Naive thymus-derived CD8-positive, alpha-beta T cell (primary cell): ENCODE data around the gene PLK3. TPM values are rescaled to one million over a fixed set of nuclear protein-coding genes. Genes with fewer than 3 reads are reported as not detected.
"Not testable (repeated sequence)": the region's sequence is repeated elsewhere in the genome, so short reads cannot be mapped to it uniquely, and the experiment has no call there.

Experiments
- ATAC-seq, 2 donors: fragments of 150-1000 bp; cut with Tn5 transposase in 1 of 2; sonication (Bioruptor Pico), chemical (Tn5 transposase) in 1 of 2; 1 replicate in 1 of 2; 2 replicates in 1 of 2; pipeline ENCODE4 v1.10.0; 2021; ENCODE audit warnings: mild to moderate bottlenecking in 2 of 2, moderate library complexity in 2 of 2
- POLR2A ChIA-PET: fragments of 350-600 bp; sonication (Branson Sonifier 250); formaldehyde crosslinking; loops from one replicate; lab custom pipeline; 2021; ENCODE audit warnings: antibody characterized with exemption; lab: Charles Lee
- DNase-seq, 10 donors: peaks; one replicate each; pipeline versions ENCODE4 v3.0.0 to v3.0.0-alpha.2; 2020 to 2022
- H3K27ac Mint-ChIP-seq, 10 donors: one replicate each; pipeline ENCODE4 v1.8.0; 2020 to 2022; ENCODE audit warnings: mild to moderate bottlenecking in 10 of 10, mixed read lengths in 10 of 10, moderate library complexity in 4 of 10, inconsistent platforms in 1 of 10
- H3K27me3 Mint-ChIP-seq, 5 donors: one replicate each; pipeline ENCODE4 v1.8.0; 2021 to 2022; ENCODE audit warnings: mixed read lengths in 5 of 5
- H3K36me3 Mint-ChIP-seq, 3 donors: one replicate each; pipeline ENCODE4 v1.8.0; 2020 to 2022; ENCODE audit warnings: mixed read lengths in 3 of 3, mild to moderate bottlenecking in 2 of 3, inconsistent platforms in 1 of 3
- H3K4me1 Mint-ChIP-seq, 4 donors: one replicate each; pipeline ENCODE4 v1.8.0; 2021 to 2022; ENCODE audit warnings: mixed read lengths in 4 of 4
- H3K4me3 Mint-ChIP-seq, 10 donors: one replicate each; pipeline ENCODE4 v1.8.0; 2020 to 2022; ENCODE audit warnings: mild to moderate bottlenecking in 10 of 10, mixed read lengths in 10 of 10, moderate library complexity in 6 of 10, inconsistent platforms in 1 of 10
- H3K9me3 Mint-ChIP-seq, 9 donors: one replicate each; pipeline ENCODE4 v1.8.0; 2020 to 2022; ENCODE audit warnings: mixed read lengths in 9 of 9, mild to moderate bottlenecking in 3 of 9, inconsistent platforms in 1 of 9, moderate library complexity in 1 of 9
- polyA plus RNA-seq, 3 donors: library from polyadenylated mRNA; unstranded; fragments of 300-500 nt; fragmentation: Illumina TruSeq; gene quantifications; one replicate each; pipeline ENCODE4 v1.2.3, GENCODE V29; 2021
- total RNA-seq, 8 experiments: library from RNA in 2 of 8; stranded (reverse) in 2 of 8; gene quantifications; one replicate each; pipeline ENCODE4 v1.2.3 and lab custom pipeline; 2021 to 2026

Gene PLK3
- total and polyA plus RNA-seq, 5 experiments from 2014 or later = 14.3 to 140 (median 36.0) TPM

DNA sequence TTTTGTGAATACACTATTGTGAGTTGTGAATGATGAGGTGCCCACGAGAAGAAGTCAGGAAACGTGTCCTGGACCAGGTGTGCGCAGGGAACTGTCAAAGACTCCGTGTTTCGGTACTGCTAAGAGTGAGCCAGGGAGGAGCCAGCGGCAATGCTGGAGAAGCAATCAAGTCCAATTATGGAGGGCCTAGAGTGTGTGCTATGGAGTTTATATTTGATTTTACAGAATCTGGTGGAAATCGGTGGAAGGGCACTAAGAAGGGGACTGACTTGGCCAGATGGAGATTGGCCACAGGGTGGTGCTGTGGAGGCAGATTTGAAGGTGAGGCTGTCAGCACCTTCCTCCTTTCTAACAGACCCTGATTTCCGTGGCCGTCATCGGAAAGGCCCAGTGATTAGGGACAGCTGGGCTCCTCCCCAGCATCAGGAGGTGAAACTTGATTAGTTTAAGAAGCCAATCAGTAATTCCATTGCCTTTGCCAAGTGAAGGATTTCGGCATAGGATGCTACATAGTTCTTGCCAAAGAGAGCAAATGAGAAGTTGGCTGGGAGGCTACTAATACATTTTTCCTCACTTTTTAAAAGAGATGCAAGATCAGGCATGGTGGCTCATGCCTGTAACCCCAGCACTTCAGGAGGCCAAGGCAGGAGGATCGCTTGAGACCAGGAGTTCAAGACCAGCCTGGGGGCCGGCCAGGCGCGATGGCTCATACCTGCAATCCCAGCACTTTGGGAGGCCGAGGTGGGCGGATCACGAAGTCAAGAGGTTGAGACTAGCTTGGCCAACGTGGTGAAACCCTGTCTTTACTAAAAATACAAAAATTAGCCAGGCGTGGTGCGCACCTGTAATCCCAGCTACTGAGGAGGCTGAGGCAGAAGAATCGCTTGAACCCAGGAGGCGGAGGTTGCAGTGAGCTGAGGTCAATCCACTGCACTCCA is 35.8 kb downstream of the PLK3 start:
- no peaks in the 10 kb centered on the region for H3K36me3 Mint-ChIP-seq
- ATAC-seq = peak; percentile 97 to 98
- peak overlapping the region in 7 of 10 donors; percentile 4 to 67 (median 34) for H3K27ac Mint-ChIP-seq
- H3K9me3 Mint-ChIP-seq = no peaks in the 10 kb centered on the region
- H3K4me1 Mint-ChIP-seq = peaks cover 7 to 11% (median 9%) of the 10 kb centered on the region in 4 donors
- H3K27me3 Mint-ChIP-seq = peaks cover 0 to 8% (median 0%) of the 10 kb centered on the region in 5 donors
- H3K4me3 Mint-ChIP-seq = peak overlapping the region in 9 of 10 donors; percentile 23 to 58 (median 47)
- POLR2A ChIA-PET = interaction anchor here (0.8 to 2.7 kb wide), 8 partner anchors 14 to 124 kb away, joined by 3 to 19 read pairs (median 4); partner anchors contain the start of genes PLK3 and RNU5D-1
- peak; percentile 65 to 92 (median 78) for DNase-seq

- H3K27ac Mint-ChIP-seq, H3K36me3 Mint-ChIP-seq, ATAC-seq, H3K4me3 Mint-ChIP-seq, H3K27me3 Mint-ChIP-seq, H3K9me3 Mint-ChIP-seq: not testable (repeated sequence)
- peak in 1 of 10 donors; percentile 30 for DNase-seq
- POLR2A ChIA-PET = interaction anchor here (0.7 to 1.4 kb wide), 3 partner anchors 19 to 490 kb away, joined by 3 to 5 read pairs (median 3); no protein-coding TSS in a partner anchor
- H3K4me1 Mint-ChIP-seq = peaks cover 9 to 18% (median 16%) of the 10 kb centered on the region in 4 donors
Observed at GRCh38 chr1:44838294-44838693, 38.1 kb downstream of the PLK3 start.

- no peak overlapping the region for H3K4me3 Mint-ChIP-seq
- DNase-seq (no peak), ATAC-seq (no peak)
- H3K27me3 Mint-ChIP-seq = peaks cover 0 to 10% (median 3%) of the 10 kb centered on the region in 5 donors
- H3K9me3 Mint-ChIP-seq = no peaks in the 10 kb centered on the region
- peak overlapping the region in 1 of 10 donors; percentile 35 for H3K27ac Mint-ChIP-seq
- H3K4me1 Mint-ChIP-seq = peaks cover 9 to 18% (median 15%) of the 10 kb centered on the region in 4 donors
- POLR2A ChIA-PET = interaction anchor here (0.6 to 1.4 kb wide), 3 partner anchors 14 to 109 kb away, joined by 3 to 7 read pairs (median 6); partner anchors contain the start of gene RNU5D-1
- H3K36me3 Mint-ChIP-seq = no peaks in the 10 kb centered on the region
Observed at GRCh38 chr1:44839576-44839975, 39.4 kb downstream of the PLK3 start.

DNA sequence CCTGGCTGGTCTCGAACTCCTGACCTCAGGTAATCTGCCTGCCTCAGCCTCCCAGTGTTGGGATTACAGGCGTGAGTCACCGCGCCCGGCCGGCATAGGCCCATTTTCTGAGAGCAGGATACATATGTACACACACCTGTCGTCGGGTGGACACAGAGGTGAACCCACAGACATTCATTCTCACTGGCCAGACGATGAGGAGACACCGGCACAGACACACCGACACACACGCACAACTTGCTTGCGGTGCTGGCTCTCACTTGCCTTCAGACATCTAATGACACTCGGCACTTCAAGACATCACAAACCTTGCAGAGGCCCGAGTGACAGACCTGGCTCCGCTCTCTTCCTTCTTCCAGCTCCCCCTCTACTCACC is 42.3 kb downstream of the PLK3 start:
- peak overlapping the region; percentile 68 to 81 (median 76) for H3K4me3 Mint-ChIP-seq
- ATAC-seq (peak in 1 of 2 donors; percentile 58), DNase-seq (peak in 2 of 10 donors; percentile 11 to 31)
- peak overlapping the region in 4 of 10 donors; percentile 50 to 76 (median 66) for H3K27ac Mint-ChIP-seq
- POLR2A ChIA-PET = interaction anchor here (0.6 to 2.2 kb wide), 6 partner anchors 29 to 321 kb away, joined by 3 to 12 read pairs (median 4); partner anchors contain the start of genes PLK3 and RPS8
- peaks cover 3 to 8% (median 7%) of the 10 kb centered on the region in 4 donors for H3K4me1 Mint-ChIP-seq
- H3K36me3 Mint-ChIP-seq = no peaks in the 10 kb centered on the region
- no peaks in the 10 kb centered on the region for H3K9me3 Mint-ChIP-seq
- peaks cover 0 to 7% (median 3%) of the 10 kb centered on the region in 5 donors for H3K27me3 Mint-ChIP-seq

DNA sequence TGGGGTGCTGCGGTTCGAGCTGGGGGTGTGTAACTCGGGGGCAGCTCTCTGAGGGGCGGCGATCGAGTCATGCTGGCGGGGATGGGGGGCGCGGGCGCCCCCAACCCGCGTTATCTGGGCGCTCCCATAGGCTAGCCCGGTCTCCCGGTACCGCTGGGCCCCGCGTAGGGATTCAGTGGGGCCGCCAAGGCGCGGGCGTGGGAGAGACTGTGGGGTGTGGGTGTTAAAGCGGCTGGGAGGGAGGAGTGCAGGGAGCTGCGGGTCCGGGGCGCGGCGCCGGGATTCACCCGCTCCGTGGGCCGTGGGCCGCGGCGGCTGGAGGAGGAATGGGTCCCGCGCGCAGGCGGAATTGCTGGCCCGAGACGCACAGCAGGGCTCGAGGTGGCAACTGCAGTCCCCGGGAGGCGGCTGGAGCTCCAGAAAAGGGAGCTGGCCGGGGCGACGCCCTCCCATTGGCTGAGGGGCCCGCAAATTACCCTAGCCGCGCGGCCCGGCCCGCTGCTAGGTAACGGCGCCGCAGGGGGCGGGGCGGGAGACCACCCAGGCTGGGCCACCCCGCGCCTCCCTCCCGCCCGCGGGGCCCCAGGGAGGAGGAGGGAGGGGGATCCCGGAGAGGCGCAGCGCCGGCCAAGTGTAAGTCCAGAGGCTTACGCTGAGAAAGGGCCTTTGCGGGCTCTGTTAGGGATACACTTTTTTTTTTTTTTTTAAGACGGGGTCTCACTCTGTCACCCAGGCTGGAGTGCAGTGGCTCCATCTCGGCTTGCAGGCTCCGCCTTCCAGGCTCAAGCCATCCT is 42.9 kb downstream of the PLK3 start, which contains the start of gene PTCH2:
Gene PTCH2, minus strand, starts transcription at position 392 of the 794 bp plus-strand sequence. Its CDS starts 321 bp downstream, at position 71.
- H3K4me3 Mint-ChIP-seq = peak within 1 kb of the TSS; percentile 68 to 81 (median 76)
- peaks cover 0 to 7% (median 3%) of the 10 kb centered on the region in 5 donors for H3K27me3 Mint-ChIP-seq
- no peaks in the 10 kb centered on the region for H3K9me3 Mint-ChIP-seq
- peak within 1 kb of the TSS in 5 of 10 donors; percentile 57 to 76 (median 70) for H3K27ac Mint-ChIP-seq
- H3K4me1 Mint-ChIP-seq = peaks cover 3 to 8% (median 7%) of the 10 kb centered on the region in 4 donors
- ATAC-seq (peak; percentile 83 to 91), DNase-seq (peak; percentile 20 to 67 (median 36))
- H3K36me3 Mint-ChIP-seq = no peaks in the 10 kb centered on the region
- POLR2A ChIA-PET = interaction anchor here (0.6 to 2.2 kb wide), 10 partner anchors 24 to 320 kb away, joined by 3 to 12 read pairs (median 4); partner anchors contain the start of genes PLK3, RNU5D-1 and RPS8

GRCh38 chr1:44846985-44847384 is 46.8 kb downstream of the PLK3 start:
- Mint-ChIP-seq H3K4me3 (no peak overlapping the region), H3K36me3 (peaks cover 0 to 14% (median 0%) of the 10 kb centered on the region in 3 donors), H3K4me1 (peaks cover 3 to 20% (median 8%) of the 10 kb centered on the region in 4 donors), H3K27me3 (peaks cover 0 to under 1% (median 0%) of the 10 kb centered on the region in 5 donors), H3K9me3 (no peaks in the 10 kb centered on the region), H3K27ac (peak overlapping the region in 2 of 10 donors; percentile 11 to 53)
- DNase-seq (no peak), ATAC-seq (no peak)
- POLR2A ChIA-PET = no interaction called here

DNA sequence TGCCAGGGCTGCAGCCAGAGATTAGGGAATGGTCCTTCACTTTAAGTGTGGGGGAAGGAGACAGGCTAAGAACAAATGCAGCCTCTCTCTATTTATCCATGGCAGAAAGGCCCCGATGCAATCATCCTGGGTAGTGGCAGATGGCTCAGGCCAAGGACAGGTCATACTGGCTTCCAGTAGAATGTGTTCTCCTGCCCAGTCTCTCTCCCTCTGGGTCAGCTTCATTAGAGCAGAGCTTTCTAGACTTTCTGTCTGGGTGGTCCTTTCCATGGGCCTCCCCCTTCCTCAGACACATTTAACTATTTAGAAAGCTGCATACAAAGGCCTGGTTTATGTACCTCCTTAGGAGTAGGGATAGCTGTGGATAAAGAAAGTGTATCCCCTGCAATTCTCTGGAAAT is 47.7 kb downstream of the PLK3 start:
- no peak for DNase-seq
- H3K27ac Mint-ChIP-seq = peak overlapping the region in 1 of 10 donors; percentile 6
- H3K4me1 Mint-ChIP-seq = peaks cover 0 to 15% (median 2%) of the 10 kb centered on the region in 4 donors
- H3K4me3 Mint-ChIP-seq = no peak overlapping the region
- H3K36me3 Mint-ChIP-seq = peaks cover 0 to 20% (median 1%) of the 10 kb centered on the region in 3 donors
- no peaks in the 10 kb centered on the region for H3K9me3 Mint-ChIP-seq
- POLR2A ChIA-PET = no interaction called here
- no peak for ATAC-seq
- no peaks in the 10 kb centered on the region for H3K27me3 Mint-ChIP-seq

- H3K27ac Mint-ChIP-seq = peak overlapping the region in 3 of 10 donors; percentile 28 to 55 (median 48)
- POLR2A ChIA-PET = no interaction called here
- no peak for ATAC-seq
Observed at GRCh38 chr1:44848456-44849181, 48.4 kb downstream of the PLK3 start.

GRCh38 chr1:44849575-44850132 is 49.5 kb downstream of the PLK3 start:
- Mint-ChIP-seq H3K27me3 (no peaks in the 10 kb centered on the region), H3K4me3 (no peak overlapping the region), H3K27ac (peak overlapping the region in 6 of 10 donors; percentile 48 to 79 (median 66)), H3K4me1 (peaks cover 0 to 15% (median 1%) of the 10 kb centered on the region in 4 donors), H3K36me3 (peaks cover 0 to 35% (median 2%) of the 10 kb centered on the region in 3 donors), H3K9me3 (no peaks in the 10 kb centered on the region)
- POLR2A ChIA-PET = no interaction called here
- ATAC-seq = no peak
- no peak for DNase-seq

More at GRCh38 chr1:44848456-44849181, 48.4 kb downstream of the PLK3 start:
- Mint-ChIP-seq H3K36me3 (peaks cover 0 to 28% (median 2%) of the 10 kb centered on the region in 3 donors), H3K9me3 (no peaks in the 10 kb centered on the region), H3K27me3 (no peaks in the 10 kb centered on the region), H3K4me1 (peaks cover 0 to 15% (median 1%) of the 10 kb centered on the region in 4 donors), H3K4me3 (no peak overlapping the region)
- no peak for DNase-seq

DNA sequence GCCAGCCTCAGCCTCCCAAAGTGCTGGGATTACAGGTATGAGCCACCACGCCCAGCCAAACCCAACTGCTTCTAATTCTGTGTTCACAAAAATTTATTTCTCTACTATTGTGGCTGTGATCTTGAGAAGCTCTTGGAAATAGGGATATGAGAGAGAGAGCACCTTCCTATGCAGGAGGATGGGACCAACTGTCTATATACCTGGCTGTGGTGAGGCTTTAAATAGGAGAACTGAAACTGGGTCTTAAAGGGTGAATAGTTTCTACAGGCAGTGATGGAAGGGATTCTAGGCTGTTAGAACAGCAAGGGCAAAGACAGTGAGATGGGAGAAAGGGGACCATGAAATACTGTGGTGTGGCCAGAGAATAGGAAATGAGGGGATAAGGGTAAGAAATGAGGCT is 51.1 kb downstream of the PLK3 start:
- H3K27me3 Mint-ChIP-seq = no peaks in the 10 kb centered on the region
- DNase-seq = no peak
- H3K27ac Mint-ChIP-seq = peak overlapping the region in 1 of 10 donors; percentile 35
- peaks cover 0 to 51% (median 4%) of the 10 kb centered on the region in 3 donors for H3K36me3 Mint-ChIP-seq
- peaks cover 0 to 15% (median 1%) of the 10 kb centered on the region in 4 donors for H3K4me1 Mint-ChIP-seq
- no peak for ATAC-seq
- POLR2A ChIA-PET = no interaction called here
- no peaks in the 10 kb centered on the region for H3K9me3 Mint-ChIP-seq
- no peak overlapping the region for H3K4me3 Mint-ChIP-seq

DNA sequence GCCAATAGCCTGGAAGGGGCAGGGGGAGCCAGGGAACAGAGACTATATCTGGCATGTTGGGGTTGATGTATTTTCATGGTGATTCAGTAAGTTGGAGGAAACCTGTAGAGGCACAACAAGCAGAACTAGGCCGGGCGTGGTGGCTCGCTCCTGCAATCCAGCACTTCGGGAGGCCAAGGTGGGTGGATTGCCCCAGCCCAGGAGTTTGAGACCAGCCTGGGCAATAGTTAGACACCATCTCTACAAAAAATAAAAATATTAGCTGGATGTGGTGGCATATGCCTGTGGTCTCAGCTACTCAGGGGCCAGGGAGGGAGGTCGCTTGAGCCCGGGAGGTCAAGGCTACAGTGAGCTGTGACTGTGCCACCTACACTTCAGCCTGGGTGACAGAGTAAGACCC is 53.0 kb downstream of the PLK3 start:
- H3K4me3 Mint-ChIP-seq = no peak overlapping the region
- POLR2A ChIA-PET = interaction anchor here (0.7 kb wide), 2 partner anchors 25 to 33 kb away, joined by 3 to 5 read pairs; no protein-coding TSS in a partner anchor
- H3K27me3 Mint-ChIP-seq = no peaks in the 10 kb centered on the region
- peaks cover 0 to 15% (median 1%) of the 10 kb centered on the region in 4 donors for H3K4me1 Mint-ChIP-seq
- ATAC-seq = no peak
- peaks cover 3 to 70% (median 10%) of the 10 kb centered on the region in 3 donors for H3K36me3 Mint-ChIP-seq
- no peaks in the 10 kb centered on the region for H3K9me3 Mint-ChIP-seq
- H3K27ac Mint-ChIP-seq = peak overlapping the region in 1 of 10 donors; percentile 88
- DNase-seq = no peak
